Kidney (tissue), 14 donors: ENCODE results near the gene ALG1L2. TPM values are rescaled to one million over a fixed set of nuclear protein-coding genes. Genes with fewer than 3 reads are reported as not detected.
"Not testable (repeated sequence)": the region's sequence is repeated elsewhere in the genome, so short reads cannot be mapped to it uniquely, and the experiment has no call there.

Source experiments
- DNase-seq, 5 donors: peaks; one replicate each; pipeline ENCODE4 v3.0.0-alpha.2; 2013 to 2020
- FAIRE-seq: peaks from 2 replicates; lab custom pipeline; 2012; peaks lifted over from hg19 to GRCh38; lab: Jason Lieb, UNC
- H3K27ac ChIP-seq, 2 donors: one replicate each; pipeline ENCODE4 v1.7.0; 2013; ENCODE audit warnings: low read depth in 2 of 2, low read length in 2 of 2, inconsistent platforms in 1 of 2
- H3K27me3 ChIP-seq: one replicate; pipeline ENCODE4 v1.7.1; 2013; ENCODE audit warnings: low read length, inconsistent platforms; ENCODE audit not compliant: control insufficient read depth, insufficient read depth
- H3K36me3 ChIP-seq, 3 donors: one replicate each; pipeline versions ENCODE4 v1.7.0 to v1.7.1; 2013; ENCODE audit warnings: low read length in 3 of 3, control low read depth in 1 of 3, inconsistent platforms in 1 of 3; ENCODE audit not compliant: insufficient read depth in 3 of 3, control insufficient read depth in 2 of 3
- H3K4me1 ChIP-seq, 3 donors: one replicate each; pipeline versions ENCODE4 v1.7.0 to v1.7.1; 2013; ENCODE audit warnings: low read length in 3 of 3, inconsistent platforms in 1 of 3, low read depth in 1 of 3; ENCODE audit not compliant: control insufficient read depth in 2 of 3, insufficient read depth in 2 of 3
- H3K4me3 ChIP-seq, 3 donors: one replicate each; pipeline versions ENCODE4 v1.7.0 to v1.8.1; 2013; ENCODE audit warnings: low read length in 3 of 3, control low read depth in 1 of 3, inconsistent platforms in 1 of 3
- H3K9ac ChIP-seq, 3 donors: one replicate each; pipeline versions ENCODE4 v1.7.0 to v1.7.1; 2013; ENCODE audit warnings: low read length in 3 of 3, control low read depth in 1 of 3, inconsistent platforms in 1 of 3
- H3K9me3 ChIP-seq, 3 donors: one replicate each; pipeline versions ENCODE4 v1.7.0 to v1.7.1; 2013; ENCODE audit warnings: low read length in 3 of 3, control low read depth in 1 of 3, inconsistent platforms in 1 of 3; ENCODE audit not compliant: control insufficient read depth in 2 of 3, insufficient read depth in 1 of 3
- intact Hi-C: fragments of 100-400 bp; cut with DNase I; formaldehyde crosslinking; loops from one replicate; pipeline ENCODE4 v1.11.1; 2022
- polyA plus RNA-seq: library from polyadenylated mRNA; stranded (reverse); fragments of 350-450 nt; fragmentation: Illumina TruSeq; extraction: RNeasy Lipid Tissue Mini Kit (QIAGEN cat#74804); gene quantifications from one replicate; pipeline ENCODE4 v1.2.3, GENCODE V29; 2014; ENCODE audit warnings: low read depth, low replicate concordance; ENCODE audit not compliant: insufficient read depth
- total RNA-seq: library from RNA; stranded (reverse); fragmentation: NEBNext Ultra II Directional; extraction: Animal tissue kit (Norgen Biotek cat#: 25700); gene quantifications from one replicate; pipeline ENCODE4 v1.2.1, GENCODE V29; 2021
- TF ChIP-seq, protein P1 (sequence below): IDR thresholded peaks from 3 replicates; pipeline ENCODE4 v1.5.1; 2012; ENCODE audit warnings: mild to moderate bottlenecking, moderate library complexity, borderline replicate concordance; ENCODE audit not compliant: insufficient read depth; ENCODE audit errors: extremely low read depth
- donor health status: control.
- donor health status: control.
- donor health status: control.
- donor health status: control.
- donor health status: control.
- donor health status: DM: yes; HTN: yes; CAD: no.
- donor health status: Normal renal cell carcinoma (clear cell type).

Gene ALG1L2
- total and polyA plus RNA-seq, 2 donors from 2014 or later: 0.82 TPM; not detected in 1

DNA sequence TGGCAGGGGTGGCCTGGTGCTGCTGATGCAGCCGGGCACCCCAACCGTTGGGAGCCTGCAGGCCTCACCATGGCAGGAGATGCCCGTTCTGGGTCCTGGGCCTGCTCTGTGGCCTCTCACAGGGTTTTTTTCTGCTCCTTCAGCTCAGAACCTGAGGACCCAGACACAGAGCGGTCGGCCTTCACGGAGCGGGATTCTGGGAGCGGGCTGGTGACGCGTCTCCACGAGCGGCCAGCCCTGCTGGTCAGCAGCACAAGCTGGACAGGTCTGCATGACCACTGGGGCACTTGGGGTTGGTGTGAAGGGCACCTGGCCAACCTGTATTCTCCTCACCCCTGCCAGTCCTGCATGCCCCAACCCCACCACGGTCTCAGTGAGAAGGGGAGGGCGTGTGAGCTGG, 10.3 kb downstream of the ALG1L2 start:
- Histone ChIP-seq H3K9me3 (no peaks in the 10 kb centered on the region), H3K4me3 (no peak overlapping the region), H3K27me3 (no peaks in the 10 kb centered on the region), H3K27ac (no peak overlapping the region), H3K4me1 (no peaks in the 10 kb centered on the region), H3K36me3 (no peaks in the 10 kb centered on the region), H3K9ac (no peak overlapping the region)
- DNase-seq (no peak), FAIRE-seq (no peak)
- TF ChIP-seq, protein P1, sequence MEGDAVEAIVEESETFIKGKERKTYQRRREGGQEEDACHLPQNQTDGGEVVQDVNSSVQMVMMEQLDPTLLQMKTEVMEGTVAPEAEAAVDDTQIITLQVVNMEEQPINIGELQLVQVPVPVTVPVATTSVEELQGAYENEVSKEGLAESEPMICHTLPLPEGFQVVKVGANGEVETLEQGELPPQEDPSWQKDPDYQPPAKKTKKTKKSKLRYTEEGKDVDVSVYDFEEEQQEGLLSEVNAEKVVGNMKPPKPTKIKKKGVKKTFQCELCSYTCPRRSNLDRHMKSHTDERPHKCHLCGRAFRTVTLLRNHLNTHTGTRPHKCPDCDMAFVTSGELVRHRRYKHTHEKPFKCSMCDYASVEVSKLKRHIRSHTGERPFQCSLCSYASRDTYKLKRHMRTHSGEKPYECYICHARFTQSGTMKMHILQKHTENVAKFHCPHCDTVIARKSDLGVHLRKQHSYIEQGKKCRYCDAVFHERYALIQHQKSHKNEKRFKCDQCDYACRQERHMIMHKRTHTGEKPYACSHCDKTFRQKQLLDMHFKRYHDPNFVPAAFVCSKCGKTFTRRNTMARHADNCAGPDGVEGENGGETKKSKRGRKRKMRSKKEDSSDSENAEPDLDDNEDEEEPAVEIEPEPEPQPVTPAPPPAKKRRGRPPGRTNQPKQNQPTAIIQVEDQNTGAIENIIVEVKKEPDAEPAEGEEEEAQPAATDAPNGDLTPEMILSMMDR: no peak
- intact Hi-C loops: no loop called here

DNA sequence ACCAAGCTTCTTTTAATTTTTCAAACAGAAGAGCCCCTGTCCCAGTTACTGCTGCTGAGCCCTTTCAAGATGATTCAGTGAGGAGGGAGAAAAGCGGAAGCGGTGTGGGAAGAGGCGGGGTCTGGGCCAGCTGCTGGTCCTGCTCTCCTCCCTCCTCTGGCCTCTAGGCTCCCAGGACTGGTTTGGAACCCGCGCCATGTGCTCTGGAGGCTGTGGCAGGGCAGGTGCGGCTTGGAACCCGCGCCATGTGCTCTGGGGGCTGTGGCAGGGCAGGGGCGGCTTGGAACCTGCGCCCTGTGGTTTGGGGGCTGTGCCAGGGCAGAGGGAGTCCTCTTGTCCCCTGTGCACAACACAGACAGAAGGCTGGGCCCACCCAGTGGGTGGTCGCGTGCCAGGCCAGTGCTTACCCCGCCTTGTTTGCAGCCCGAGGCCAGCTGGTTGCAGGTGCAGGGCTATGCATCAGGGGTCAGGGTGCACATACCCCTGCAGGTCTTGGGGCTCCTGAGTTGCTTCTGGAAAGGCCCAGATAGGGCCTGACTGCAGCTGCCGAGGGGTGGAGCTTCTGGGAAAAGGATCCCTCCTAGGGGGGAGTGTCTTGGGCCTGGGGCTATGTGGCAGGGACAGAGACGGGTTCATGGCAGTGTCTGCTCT, 12.2 kb downstream of the ALG1L2 start:
- no peak for DNase-seq

DNA sequence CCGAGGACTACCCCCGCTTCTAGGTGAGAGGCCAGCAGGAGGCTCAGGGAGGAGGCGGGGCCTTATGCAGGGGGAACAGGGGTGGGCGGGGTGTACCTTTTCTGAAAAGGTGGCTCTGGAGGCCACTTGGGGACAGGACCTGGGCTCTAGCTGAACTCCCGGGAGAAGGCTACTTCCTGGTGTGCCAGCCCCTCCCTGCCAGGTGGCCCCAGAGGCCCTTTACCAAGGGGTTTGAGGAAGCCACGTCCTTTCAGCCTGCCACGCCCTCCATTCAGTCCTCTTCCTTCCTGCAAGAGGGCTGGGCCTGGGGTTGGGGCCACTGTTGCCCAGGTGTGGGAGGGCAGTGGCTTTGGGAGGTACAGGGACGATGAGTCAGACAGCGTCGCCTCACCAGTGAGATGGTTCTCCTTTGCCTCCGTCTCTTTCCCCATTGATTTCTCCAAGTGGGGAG, 12.9 kb downstream of the ALG1L2 start:
- H3K27me3 ChIP-seq, H3K27ac ChIP-seq, H3K4me3 ChIP-seq, H3K9ac ChIP-seq, intact Hi-C loops, H3K4me1 ChIP-seq, H3K36me3 ChIP-seq, H3K9me3 ChIP-seq, FAIRE-seq: not testable (repeated sequence)
- DNase-seq: peak in 1 of 5 donors; percentile 74

More for the DNA sequence above, 12.2 kb downstream of the ALG1L2 start:
- Histone ChIP-seq H3K9me3 (no peaks in the 10 kb centered on the region), H3K27me3 (no peaks in the 10 kb centered on the region), H3K36me3 (no peaks in the 10 kb centered on the region), H3K4me3 (no peak overlapping the region), H3K9ac (no peak overlapping the region), H3K27ac (no peak overlapping the region), H3K4me1 (no peaks in the 10 kb centered on the region)
- intact Hi-C loops: no loop called here
- TF ChIP-seq, protein P1: no peak
- FAIRE-seq: no peak

DNA sequence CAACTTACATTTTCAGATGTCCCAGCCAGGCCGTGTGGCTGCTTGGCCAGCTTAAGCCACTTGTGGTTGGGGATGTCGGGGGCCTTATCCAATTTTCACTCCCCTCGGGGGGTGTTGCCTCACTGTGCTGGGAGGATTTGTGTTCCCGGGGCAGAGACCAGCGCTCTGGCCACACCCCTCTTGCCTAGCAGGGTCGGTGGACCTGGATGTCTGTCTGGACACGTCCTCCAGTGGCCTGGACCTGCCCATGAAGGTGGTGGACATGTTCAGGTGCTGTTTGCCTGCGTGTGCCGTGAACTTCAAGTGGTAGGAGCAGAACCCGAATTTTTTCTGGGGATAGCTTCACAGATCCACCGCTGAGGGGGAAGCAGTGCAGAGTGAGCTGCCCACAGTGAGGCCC, 14.2 kb downstream of the ALG1L2 start:
- H3K4me3 ChIP-seq, H3K27ac ChIP-seq, H3K36me3 ChIP-seq, intact Hi-C loops, FAIRE-seq, H3K9ac ChIP-seq, DNase-seq, H3K27me3 ChIP-seq, H3K9me3 ChIP-seq, H3K4me1 ChIP-seq: not testable (repeated sequence)

DNA sequence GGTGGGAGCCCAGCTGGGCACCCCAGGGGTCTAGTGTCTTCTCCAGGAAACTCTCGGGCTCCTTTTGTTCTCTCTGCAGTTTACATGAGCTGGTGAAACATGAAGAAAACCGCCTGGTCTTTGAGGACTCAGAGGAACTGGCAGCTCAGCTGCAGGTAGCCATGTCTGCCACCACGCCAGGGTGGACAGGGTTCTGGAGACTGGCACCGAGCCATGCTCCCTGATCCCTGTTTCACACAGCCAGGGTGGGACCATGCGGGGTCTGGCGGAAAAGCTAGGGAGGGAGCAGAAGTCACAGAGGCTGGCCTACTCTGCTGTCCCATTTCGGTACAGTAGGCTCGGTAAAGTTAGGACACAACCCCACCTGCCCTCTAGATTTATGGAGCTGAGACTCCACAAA, 15.5 kb downstream of the ALG1L2 start:
- intact Hi-C loops, DNase-seq, H3K9ac ChIP-seq, FAIRE-seq, H3K4me3 ChIP-seq, H3K4me1 ChIP-seq, H3K27ac ChIP-seq, H3K9me3 ChIP-seq, H3K36me3 ChIP-seq, H3K27me3 ChIP-seq: not testable (repeated sequence)

DNA sequence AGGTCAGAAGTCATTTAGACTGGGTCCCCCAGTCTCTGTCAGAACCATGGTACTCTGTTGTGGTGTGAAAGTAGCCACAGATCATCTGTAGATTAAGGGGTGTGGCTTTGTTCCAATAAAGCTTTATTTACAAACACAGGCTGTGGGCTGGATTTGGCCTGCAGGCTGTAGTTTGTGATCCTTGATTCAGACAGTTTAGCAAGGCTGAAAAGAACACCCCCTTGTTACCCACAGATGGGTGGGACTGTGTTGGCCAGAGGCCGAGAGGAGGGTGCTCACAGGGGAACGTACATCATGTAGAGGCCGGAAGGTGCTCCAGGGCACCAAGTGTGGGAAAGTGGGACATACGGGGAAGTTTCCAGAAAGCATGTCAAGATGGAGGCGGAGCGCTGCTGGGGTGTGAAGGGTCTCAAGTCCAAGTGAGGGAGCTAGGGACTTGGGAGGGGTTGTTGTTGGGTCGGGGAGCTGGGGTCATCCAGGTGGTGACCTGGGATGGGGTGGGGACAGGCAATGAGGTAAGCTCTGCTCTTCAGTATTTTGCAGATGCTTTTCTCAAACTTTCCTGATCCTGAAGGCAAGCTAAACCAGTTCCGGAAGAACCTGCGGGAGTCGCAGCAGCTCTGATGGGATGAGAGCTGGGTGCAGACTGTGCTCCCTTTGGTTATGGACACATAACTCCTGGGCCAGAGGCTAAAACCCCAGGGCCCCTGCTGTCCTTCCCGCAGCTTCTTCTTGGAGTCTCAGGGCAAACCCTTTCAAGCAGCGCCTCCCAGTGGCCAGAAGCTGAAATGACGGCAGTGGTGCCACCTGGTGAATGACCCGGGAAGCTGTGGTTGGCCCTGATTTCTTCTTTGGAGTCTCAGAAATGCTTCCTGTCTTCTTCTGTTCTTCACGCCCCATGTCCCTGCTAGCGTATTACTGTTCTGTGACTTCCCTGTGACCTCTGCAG, 16.3 kb downstream of the ALG1L2 start:
- H3K27me3 ChIP-seq, FAIRE-seq, H3K27ac ChIP-seq, intact Hi-C loops, H3K9me3 ChIP-seq, H3K36me3 ChIP-seq, DNase-seq, H3K4me3 ChIP-seq, H3K4me1 ChIP-seq, H3K9ac ChIP-seq: not testable (repeated sequence)
